ENCODE measurements around the gene DNAJC4. TPM values are rescaled to one million over a fixed set of nuclear protein-coding genes. Genes with fewer than 3 reads are reported as not detected.

DNAJC4 gene
- total RNA-seq, 1 donor: 9.8 TPM

GRCh38 chr11:64262271-64263002, 32.1 kb downstream of the DNAJC4 start:
- Histone ChIP-seq H3K4me3 (ENCODE audit: insufficient read depth, low read length) (no peak overlapping the region), H4K20me1 (ENCODE audit: insufficient read depth, low read length) (no peaks in the 10 kb centered on the region), H3K27ac (ENCODE audit: low read depth, low read length) (peak overlapping the region; percentile 66), H2AFZ (ENCODE audit: low read length) (no peak overlapping the region), H3K27me3 (ENCODE audit: insufficient read depth, low read length) (no peaks in the 10 kb centered on the region), H3K4me1 (ENCODE audit: insufficient read depth, low read length) (peaks cover 7% of the 10 kb centered on the region), H3K36me3 (ENCODE audit: insufficient read depth, low read length) (peaks cover 50% of the 10 kb centered on the region), H3K4me2 (ENCODE audit: insufficient read depth, low read length) (no peak overlapping the region), H3K9me3 (ENCODE audit: low read depth, low read length) (no peaks in the 10 kb centered on the region), H3K79me2 (ENCODE audit: insufficient read depth, low read length) (no peaks in the 10 kb centered on the region)
- peak; percentile 60 for DNase-seq (ENCODE audit: insufficient read length, low spot score, missing footprints)
- no peak for TF ChIP-seq CTCF (IDR thresholded peaks at IDR 0.05; ENCODE audit: extremely low read depth, low read depth, low read length)

DNA sequence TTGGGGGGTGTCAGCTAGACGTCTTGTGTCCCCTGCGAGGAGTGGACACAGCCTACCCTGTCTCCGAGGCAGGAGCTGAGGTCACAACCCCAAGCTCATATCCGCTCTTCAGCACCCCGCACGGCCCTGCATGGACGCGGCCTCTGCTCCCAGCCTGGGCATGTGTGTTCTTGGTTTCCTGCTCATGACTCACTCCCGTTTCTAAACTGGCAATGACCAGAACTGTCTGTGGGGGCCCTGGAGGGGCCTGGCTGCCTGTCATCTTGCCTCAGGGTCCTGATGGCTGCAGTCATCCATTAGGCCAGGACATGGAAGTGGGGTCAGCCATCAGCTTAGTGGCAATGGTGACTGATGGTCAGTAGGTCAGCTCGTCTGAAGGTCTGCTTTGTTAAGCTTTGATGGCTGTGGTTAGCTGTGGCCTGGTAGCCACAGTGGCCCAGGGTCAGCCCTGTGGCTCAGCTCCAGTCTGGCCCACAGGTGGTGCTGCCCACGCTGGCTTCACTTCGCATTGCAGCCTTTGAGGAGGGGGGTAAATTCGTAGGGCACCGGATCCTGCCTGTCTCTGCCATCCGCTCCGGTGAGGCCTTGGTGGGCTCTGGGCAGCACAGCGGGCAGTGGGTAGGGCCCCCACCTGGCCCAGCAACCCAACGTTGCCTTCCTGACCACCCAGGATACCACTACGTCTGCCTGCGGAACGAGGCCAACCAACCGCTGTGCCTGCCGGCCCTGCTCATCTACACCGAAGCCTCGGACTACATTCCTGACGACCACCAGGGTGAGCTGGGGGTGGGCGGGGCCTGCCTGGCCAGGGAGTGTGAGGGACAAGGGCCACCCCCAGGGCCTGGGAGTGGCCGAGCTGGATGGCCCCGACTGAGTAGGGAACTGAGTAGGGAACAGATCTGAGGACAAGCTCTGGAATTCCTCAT, 32.9 kb downstream of the DNAJC4 start:
- H2AFZ ChIP-seq (ENCODE audit: low read length): no peak overlapping the region
- H3K27ac ChIP-seq (ENCODE audit: low read depth, low read length): peak overlapping the region; percentile 66

DNA sequence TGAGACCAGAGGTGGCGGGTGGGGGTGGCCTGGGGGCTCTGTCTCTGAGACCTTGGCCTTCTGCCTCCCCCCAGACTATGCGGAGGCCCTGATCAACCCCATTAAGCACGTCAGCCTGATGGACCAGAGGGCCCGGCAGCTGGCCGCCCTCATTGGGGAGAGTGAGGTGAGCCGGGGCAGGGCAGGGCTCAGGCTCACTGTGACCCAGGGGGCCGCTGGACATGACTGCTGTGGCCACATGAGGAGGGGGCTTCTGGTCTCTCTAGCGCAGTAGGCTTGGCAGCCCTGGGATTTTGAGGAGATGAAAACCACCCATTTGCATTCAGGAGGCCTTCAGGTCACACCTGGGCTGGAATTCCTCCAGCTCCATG, 33.6 kb downstream of the DNAJC4 start:
- no peak overlapping the region for H2AFZ ChIP-seq (ENCODE audit: low read length)
- TF ChIP-seq CTCF (IDR thresholded peaks at IDR 0.05; ENCODE audit: extremely low read depth, low read depth, low read length): no peak
- H3K36me3 ChIP-seq (ENCODE audit: insufficient read depth, low read length): peaks cover 49% of the 10 kb centered on the region
- H3K27me3 ChIP-seq (ENCODE audit: insufficient read depth, low read length): no peaks in the 10 kb centered on the region
- peaks cover 21% of the 10 kb centered on the region for H3K4me1 ChIP-seq (ENCODE audit: insufficient read depth, low read length)
- no peaks in the 10 kb centered on the region for H3K9me3 ChIP-seq (ENCODE audit: low read depth, low read length)
- peak; percentile 43 for DNase-seq (ENCODE audit: insufficient read length, low spot score, missing footprints)
- no peak overlapping the region for H3K4me2 ChIP-seq (ENCODE audit: insufficient read depth, low read length)
- H3K4me3 ChIP-seq (ENCODE audit: insufficient read depth, low read length): no peak overlapping the region
- H3K79me2 ChIP-seq (ENCODE audit: insufficient read depth, low read length): no peaks in the 10 kb centered on the region
- H4K20me1 ChIP-seq (ENCODE audit: insufficient read depth, low read length): no peaks in the 10 kb centered on the region
- H3K27ac ChIP-seq (ENCODE audit: low read depth, low read length): no peak overlapping the region

More for the DNA sequence above, 32.9 kb downstream of the DNAJC4 start:
- Histone ChIP-seq H3K4me3 (ENCODE audit: insufficient read depth, low read length) (no peak overlapping the region), H3K27me3 (ENCODE audit: insufficient read depth, low read length) (no peaks in the 10 kb centered on the region), H3K36me3 (ENCODE audit: insufficient read depth, low read length) (peaks cover 49% of the 10 kb centered on the region), H3K4me1 (ENCODE audit: insufficient read depth, low read length) (peaks cover 15% of the 10 kb centered on the region), H3K79me2 (ENCODE audit: insufficient read depth, low read length) (no peaks in the 10 kb centered on the region), H4K20me1 (ENCODE audit: insufficient read depth, low read length) (no peaks in the 10 kb centered on the region), H3K9me3 (ENCODE audit: low read depth, low read length) (no peaks in the 10 kb centered on the region), H3K4me2 (ENCODE audit: insufficient read depth, low read length) (no peak overlapping the region)
- TF ChIP-seq CTCF (IDR thresholded peaks at IDR 0.05; ENCODE audit: extremely low read depth, low read depth, low read length): no peak
- peak; percentile 90 for DNase-seq (ENCODE audit: insufficient read length, low spot score, missing footprints)

DNA sequence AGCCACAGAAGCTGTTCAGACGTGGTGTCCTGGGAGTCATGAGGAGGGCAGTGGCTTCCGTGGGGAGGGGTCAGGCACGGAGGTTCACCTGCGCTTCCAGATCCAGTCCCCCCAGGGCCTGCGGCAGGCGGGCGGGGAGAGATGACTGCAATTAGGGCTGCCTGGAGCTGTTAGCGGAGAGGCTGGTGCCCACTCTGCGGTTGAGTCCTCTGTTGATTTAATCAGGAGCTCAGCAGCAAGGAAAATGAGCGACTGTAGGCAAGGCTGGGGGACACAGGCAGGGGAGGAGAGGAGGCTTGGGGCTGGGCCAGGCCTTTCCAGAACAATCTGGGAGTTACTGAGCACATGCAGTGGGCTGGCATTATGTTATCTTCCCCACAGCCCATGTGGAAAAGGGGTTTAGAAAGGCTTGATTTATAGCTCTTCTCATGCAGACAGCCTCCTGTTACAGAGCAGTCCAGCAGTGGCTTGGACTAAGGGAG, 34.1 kb downstream of the DNAJC4 start:
- no peaks in the 10 kb centered on the region for H3K9me3 ChIP-seq (ENCODE audit: low read depth, low read length)
- peak; percentile 86 for DNase-seq (ENCODE audit: insufficient read length, low spot score, missing footprints)
- no peak overlapping the region for H2AFZ ChIP-seq (ENCODE audit: low read length)
- H3K4me3 ChIP-seq (ENCODE audit: insufficient read depth, low read length): no peak overlapping the region
- peaks cover 47% of the 10 kb centered on the region for H3K36me3 ChIP-seq (ENCODE audit: insufficient read depth, low read length)
- H3K27ac ChIP-seq (ENCODE audit: low read depth, low read length): no peak overlapping the region
- TF ChIP-seq CTCF (IDR thresholded peaks at IDR 0.05; ENCODE audit: extremely low read depth, low read depth, low read length): no peak
- H3K4me2 ChIP-seq (ENCODE audit: insufficient read depth, low read length): no peak overlapping the region
- no peaks in the 10 kb centered on the region for H3K79me2 ChIP-seq (ENCODE audit: insufficient read depth, low read length)
- no peaks in the 10 kb centered on the region for H3K27me3 ChIP-seq (ENCODE audit: insufficient read depth, low read length)
- peaks cover 26% of the 10 kb centered on the region for H3K4me1 ChIP-seq (ENCODE audit: insufficient read depth, low read length)
- H4K20me1 ChIP-seq (ENCODE audit: insufficient read depth, low read length): no peaks in the 10 kb centered on the region
